Activated naive CD8-positive, alpha-beta T cell treated with anti-CD3 and anti-CD28 coated beads, Interleukin-2, amount 10 ng/mL, durations not matched to agents 7 days and 5 days (primary cell): ENCODE measurements around the gene IER3. TPM values are rescaled to one million over a fixed set of nuclear protein-coding genes. Genes with fewer than 3 reads are reported as not detected.
A peak's percentile ranks its signal among the peaks of the same experiment; 100 is the strongest.

Experiments
- ATAC-seq: fragments of 150-1000 bp; cut with Tn5 transposase; one replicate; pipeline ENCODE4 v1.10.0; 2021; ENCODE audit warnings: low read depth, moderate library complexity
- POLR2A ChIA-PET: fragments of 350-600 bp; sonication (Branson Sonifier 250); formaldehyde crosslinking; loops from one replicate; lab custom pipeline; 2021; ENCODE audit warnings: antibody characterized with exemption; lab: Charles Lee
- DNase-seq: peaks from one replicate; pipeline ENCODE4 v3.0.0; 2021
- H3K27ac Mint-ChIP-seq: one replicate; pipeline ENCODE4 v1.8.0; 2022; ENCODE audit warnings: mild to moderate bottlenecking, mixed read lengths
- H3K27me3 Mint-ChIP-seq: one replicate; pipeline ENCODE4 v1.8.0; 2022; ENCODE audit warnings: mild to moderate bottlenecking, moderate library complexity, mixed read lengths
- H3K36me3 Mint-ChIP-seq: one replicate; pipeline ENCODE4 v1.8.0; 2021; ENCODE audit warnings: mild to moderate bottlenecking, mixed read lengths
- H3K4me1 Mint-ChIP-seq: one replicate; pipeline ENCODE4 v1.8.0; 2021; ENCODE audit warnings: mixed read lengths
- H3K4me3 Mint-ChIP-seq: one replicate; pipeline ENCODE4 v1.8.0; 2022; ENCODE audit warnings: mild to moderate bottlenecking, moderate library complexity, mixed read lengths
- H3K9me3 Mint-ChIP-seq: one replicate; pipeline ENCODE4 v1.8.0; 2021; ENCODE audit warnings: mixed read lengths
- total RNA-seq, 2 experiments: library from RNA; stranded (reverse); gene quantifications; one replicate each; pipeline ENCODE4 v1.2.3, GENCODE V29; 2021

Gene IER3
- total RNA-seq, 2 experiments from 2014 or later: 49.1 to 52.7 TPM

- POLR2A ChIA-PET: interaction anchor here (3.9 to 4.1 kb wide), 2 partner anchors 26 to 31 kb away, joined by 37 to 54 read pairs; no protein-coding TSS in a partner anchor
- peaks cover 53% of the 10 kb centered on the region for H3K4me1 Mint-ChIP-seq
- no peaks in the 10 kb centered on the region for H3K9me3 Mint-ChIP-seq
- ATAC-seq (no peak), DNase-seq (no peak)
- H3K4me3 Mint-ChIP-seq: no peak overlapping the region
- no peaks in the 10 kb centered on the region for H3K27me3 Mint-ChIP-seq
- H3K27ac Mint-ChIP-seq: no peak overlapping the region
- peaks cover 48% of the 10 kb centered on the region for H3K36me3 Mint-ChIP-seq
These were observed 30.1 kb downstream of the IER3 start for GRCh38 chr6:30714263-30714662.

GRCh38 chr6:30712441-30712945, 31.9 kb downstream of the IER3 start:
- H3K36me3 Mint-ChIP-seq: peaks cover 49% of the 10 kb centered on the region
- H3K9me3 Mint-ChIP-seq: no peaks in the 10 kb centered on the region
- POLR2A ChIA-PET: interaction anchor here (0.8 to 3.9 kb wide), 11 partner anchors 9 to 386 kb away, joined by 3 to 54 read pairs (median 4); partner anchors contain the start of genes DHX16 and TRIM39
- ATAC-seq: no peak
- peak overlapping the region; percentile 91 for H3K27ac Mint-ChIP-seq
- peak overlapping the region; percentile 62 for H3K4me3 Mint-ChIP-seq
- peaks cover 40% of the 10 kb centered on the region for H3K4me1 Mint-ChIP-seq
- DNase-seq: no peak
- H3K27me3 Mint-ChIP-seq: no peaks in the 10 kb centered on the region

DNA sequence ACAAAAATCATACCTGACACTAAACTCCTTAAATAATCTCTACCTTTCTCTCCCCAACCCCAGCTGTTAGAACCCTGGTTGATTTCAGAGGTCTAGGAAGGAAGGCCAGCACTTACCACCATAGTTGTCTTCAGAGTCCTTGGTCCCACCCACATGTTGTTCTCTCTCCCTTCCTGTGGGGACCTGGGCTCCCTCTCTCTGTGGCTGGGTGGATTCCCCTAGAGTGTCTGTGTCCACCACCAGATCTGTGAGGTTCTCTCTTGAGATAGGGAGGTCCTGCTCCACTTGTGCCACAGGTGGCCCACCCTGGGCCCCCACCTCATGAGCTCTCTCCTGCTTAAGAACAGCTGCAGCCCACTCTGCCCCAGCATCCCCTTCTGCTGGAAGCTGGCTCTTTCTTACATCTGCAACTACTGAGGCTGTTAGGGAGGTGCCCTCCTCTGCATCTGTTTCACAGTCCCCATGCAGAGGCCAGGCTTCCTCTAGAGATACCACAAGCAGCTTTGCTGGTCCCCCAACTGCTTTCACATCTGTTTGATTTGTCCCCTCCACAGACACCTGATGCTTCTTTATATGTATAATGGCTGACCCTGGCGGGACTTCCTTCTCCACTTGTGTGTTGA, 32.5 kb downstream of the IER3 start:
- Mint-ChIP-seq H3K27me3 (no peaks in the 10 kb centered on the region), H3K4me3 (peak overlapping the region; percentile 62), H3K36me3 (peaks cover 50% of the 10 kb centered on the region), H3K4me1 (peaks cover 40% of the 10 kb centered on the region), H3K27ac (peak overlapping the region; percentile 91), H3K9me3 (no peaks in the 10 kb centered on the region)
- POLR2A ChIA-PET: interaction anchor here (0.8 to 3.9 kb wide), 11 partner anchors 9 to 386 kb away, joined by 3 to 54 read pairs (median 4); partner anchors contain the start of genes DHX16 and TRIM39
- DNase-seq: peak; percentile 57
- peak; percentile 86 for ATAC-seq

DNA sequence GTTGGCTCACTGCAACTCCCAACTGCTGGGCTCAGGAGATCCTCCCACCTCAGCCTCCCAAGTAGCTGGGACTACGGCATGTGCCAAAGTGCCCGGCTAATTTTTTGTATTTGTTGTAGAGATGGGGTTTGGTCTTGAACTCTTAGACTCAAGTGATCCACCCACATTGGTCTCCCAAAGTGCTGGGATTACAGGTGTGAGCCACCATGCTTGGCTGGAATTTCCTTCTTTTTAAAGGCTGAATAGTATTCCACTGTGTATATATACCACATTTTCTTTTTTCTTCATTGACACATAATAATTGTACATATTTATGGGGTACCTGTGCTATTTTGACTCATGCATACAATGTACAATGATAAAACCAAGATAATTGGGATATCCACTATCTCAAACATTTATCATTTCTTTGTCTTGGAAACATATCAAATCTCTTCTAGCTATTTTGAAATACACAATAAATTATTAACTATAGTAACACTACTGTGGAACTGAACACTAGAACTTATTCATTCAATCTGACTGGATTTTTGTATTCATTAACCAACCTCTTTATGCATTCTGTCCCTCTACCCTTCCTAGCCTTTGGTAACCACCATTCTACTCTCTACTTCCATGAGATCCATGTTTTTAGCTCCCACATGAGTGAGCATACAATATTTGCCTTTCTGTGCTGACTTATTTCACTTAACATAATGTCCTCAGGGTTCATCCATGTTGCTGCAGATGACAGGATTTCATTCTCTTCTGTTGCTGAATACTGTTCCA, 35.1 kb downstream of the IER3 start:
- POLR2A ChIA-PET: no interaction called here

DNA sequence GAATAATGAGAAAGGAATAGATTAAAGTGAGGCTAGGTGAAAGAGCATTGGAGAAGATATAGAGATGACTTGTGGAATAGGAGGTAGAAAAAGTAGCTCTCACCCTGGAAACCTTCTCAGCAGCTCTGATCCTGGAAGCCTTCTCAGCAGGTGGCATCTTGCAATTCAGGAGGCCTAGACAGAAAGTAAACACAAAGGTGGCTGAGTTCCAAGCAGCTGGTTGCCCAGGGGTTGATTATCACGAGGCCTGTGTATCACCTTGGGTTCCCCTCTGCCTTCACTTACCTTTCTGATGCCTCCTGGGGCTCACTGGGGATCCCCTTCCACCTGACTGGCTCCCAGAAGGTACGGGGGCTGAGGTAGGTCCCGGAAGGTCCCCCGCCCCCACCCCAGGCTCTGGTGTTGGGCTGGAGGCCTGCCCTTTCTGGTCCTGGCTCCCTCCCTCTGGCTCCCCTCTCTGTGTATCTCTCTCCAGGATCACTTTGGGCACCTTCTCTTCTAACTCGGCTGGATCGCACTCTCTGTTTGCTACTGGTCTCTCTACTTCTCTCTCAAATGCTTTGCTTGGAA, 37.0 kb downstream of the IER3 start:
- H3K9me3 Mint-ChIP-seq: no peaks in the 10 kb centered on the region
- DNase-seq (no peak), ATAC-seq (no peak)
- POLR2A ChIA-PET: interaction anchor here (4.0 kb wide), 1 partner anchor 9 kb away, joined by 17 read pairs; the partner anchor contains the start of gene MDC1
- H3K27me3 Mint-ChIP-seq: no peaks in the 10 kb centered on the region
- H3K27ac Mint-ChIP-seq: no peak overlapping the region
- H3K4me3 Mint-ChIP-seq: no peak overlapping the region
- H3K36me3 Mint-ChIP-seq: peaks cover 29% of the 10 kb centered on the region
- H3K4me1 Mint-ChIP-seq: peaks cover 15% of the 10 kb centered on the region

More for the DNA sequence above, 35.1 kb downstream of the IER3 start:
- no peaks in the 10 kb centered on the region for H3K9me3 Mint-ChIP-seq
- ATAC-seq: no peak
- no peaks in the 10 kb centered on the region for H3K27me3 Mint-ChIP-seq
- peaks cover 26% of the 10 kb centered on the region for H3K4me1 Mint-ChIP-seq
- peaks cover 40% of the 10 kb centered on the region for H3K36me3 Mint-ChIP-seq
- H3K4me3 Mint-ChIP-seq: no peak overlapping the region
- no peak overlapping the region for H3K27ac Mint-ChIP-seq
- DNase-seq: no peak

GRCh38 chr6:30705620-30706019, 38.7 kb downstream of the IER3 start:
- no peak for ATAC-seq
- Mint-ChIP-seq H3K27ac (no peak overlapping the region), H3K36me3 (peaks cover 26% of the 10 kb centered on the region), H3K27me3 (no peaks in the 10 kb centered on the region), H3K4me3 (no peak overlapping the region), H3K4me1 (peaks cover 1% of the 10 kb centered on the region), H3K9me3 (no peaks in the 10 kb centered on the region)
- POLR2A ChIA-PET: interaction anchor here (1.5 to 4.0 kb wide), 2 partner anchors 11 to 12 kb away, joined by 4 to 17 read pairs; partner anchors contain the start of gene MDC1
- no peak for DNase-seq

DNA sequence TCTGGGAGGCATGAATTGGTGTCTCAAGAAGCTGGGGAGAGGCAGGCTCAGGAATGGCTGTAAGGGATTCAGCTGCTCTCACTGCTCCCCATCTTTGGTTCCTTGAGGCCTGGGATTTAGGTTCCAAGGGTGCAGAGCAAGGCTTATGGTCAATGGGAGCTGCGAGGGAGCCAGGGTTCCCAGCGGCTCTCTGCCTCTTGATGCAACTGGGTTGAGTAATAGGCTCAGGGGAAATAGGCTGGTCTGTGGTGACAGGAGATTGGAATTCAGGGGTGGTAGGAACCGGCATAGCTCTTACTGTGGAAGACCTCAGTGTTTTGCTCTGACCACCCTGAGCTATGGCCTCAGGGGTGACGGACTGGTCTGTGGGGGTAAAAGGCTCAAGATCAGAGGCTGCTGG, 40.5 kb downstream of the IER3 start:
- H3K9me3 Mint-ChIP-seq: no peaks in the 10 kb centered on the region
- no peaks in the 10 kb centered on the region for H3K4me1 Mint-ChIP-seq
- no peaks in the 10 kb centered on the region for H3K27me3 Mint-ChIP-seq
- peaks cover 27% of the 10 kb centered on the region for H3K36me3 Mint-ChIP-seq
- ATAC-seq: no peak
- POLR2A ChIA-PET: interaction anchor here (0.9 to 4.0 kb wide), 5 partner anchors 8 to 16 kb away, joined by 3 to 17 read pairs (median 5); partner anchors contain the start of gene MDC1
- no peak for DNase-seq
- no peak overlapping the region for H3K4me3 Mint-ChIP-seq
- H3K27ac Mint-ChIP-seq: peak overlapping the region; percentile 26

DNA sequence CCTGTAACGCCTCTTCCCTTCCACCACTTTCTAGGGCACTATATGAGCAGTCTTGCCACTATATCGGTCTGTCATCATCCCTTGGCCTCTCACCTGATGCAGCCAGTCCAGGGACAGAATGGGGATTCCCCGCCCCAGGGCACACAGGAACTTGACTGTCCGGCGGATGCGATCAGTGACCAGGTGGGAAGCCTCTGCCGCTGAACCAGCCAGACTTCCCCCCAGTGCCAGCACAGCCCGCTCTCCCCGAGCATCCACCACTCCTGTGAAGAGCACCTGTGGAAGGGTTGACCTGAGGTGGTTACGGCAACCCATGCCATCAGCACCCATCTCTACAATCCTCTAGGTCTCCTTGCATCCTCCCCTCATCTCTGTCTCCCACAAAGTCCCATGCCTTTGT, 41.3 kb downstream of the IER3 start:
- no peak for ATAC-seq
- POLR2A ChIA-PET: interaction anchor here (0.9 to 2.3 kb wide), 2 partner anchors 9 to 15 kb away, joined by 3 to 6 read pairs; no protein-coding TSS in a partner anchor
- H3K9me3 Mint-ChIP-seq: no peaks in the 10 kb centered on the region
- no peaks in the 10 kb centered on the region for H3K4me1 Mint-ChIP-seq
- no peak overlapping the region for H3K27ac Mint-ChIP-seq
- H3K4me3 Mint-ChIP-seq: no peak overlapping the region
- no peak for DNase-seq
- H3K27me3 Mint-ChIP-seq: no peaks in the 10 kb centered on the region
- peaks cover 26% of the 10 kb centered on the region for H3K36me3 Mint-ChIP-seq

DNA sequence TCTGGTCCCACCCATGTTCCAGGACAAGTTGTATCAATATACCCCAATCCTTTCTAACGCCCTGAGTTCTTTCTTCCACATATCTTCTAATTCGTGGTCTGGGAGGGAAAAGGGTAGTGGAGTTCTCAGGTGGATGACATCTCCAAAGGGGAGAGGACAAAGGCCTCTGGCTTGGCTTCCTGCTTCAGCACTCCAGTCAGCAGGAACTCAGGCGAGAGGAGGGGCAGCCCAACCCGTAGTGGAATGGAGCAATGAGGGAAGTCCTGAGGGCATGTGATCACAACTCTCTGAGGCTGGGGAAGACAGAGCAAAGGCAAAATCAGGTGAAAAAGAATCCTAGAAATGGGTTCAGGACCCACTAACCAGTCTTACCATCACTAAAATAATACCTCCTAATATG, 44.0 kb downstream of the IER3 start:
- Mint-ChIP-seq H3K36me3 (peaks cover 20% of the 10 kb centered on the region), H3K27ac (no peak overlapping the region), H3K4me3 (no peak overlapping the region), H3K9me3 (no peaks in the 10 kb centered on the region), H3K27me3 (no peaks in the 10 kb centered on the region), H3K4me1 (no peaks in the 10 kb centered on the region)
- no peak for DNase-seq
- ATAC-seq: no peak
- POLR2A ChIA-PET: no interaction called here

GRCh38 chr6:30696432-30696831, 47.9 kb downstream of the IER3 start:
- ATAC-seq (no peak), DNase-seq (no peak)
- H3K27me3 Mint-ChIP-seq: no peaks in the 10 kb centered on the region
- POLR2A ChIA-PET: interaction anchor here (1.1 to 3.5 kb wide), 2 partner anchors 9 to 21 kb away, joined by 5 to 10 read pairs; partner anchors contain the start of gene MDC1
- no peaks in the 10 kb centered on the region for H3K9me3 Mint-ChIP-seq
- H3K4me3 Mint-ChIP-seq: no peak overlapping the region
- H3K27ac Mint-ChIP-seq: no peak overlapping the region
- peaks cover 10% of the 10 kb centered on the region for H3K36me3 Mint-ChIP-seq
- no peaks in the 10 kb centered on the region for H3K4me1 Mint-ChIP-seq
